ENCODE measurements around the gene KRT222. TPM values are rescaled to one million over a fixed set of nuclear protein-coding genes. Genes with fewer than 3 reads are reported as not detected.

KRT222 gene
- total RNA-seq (not detected), polyA plus RNA-seq (not detected)

- H3K4me3 Mint-ChIP-seq, result peak within 1 kb of the TSS in 1 of 8 donors; percentile 56
Observed at GRCh38 chr17:40664582-40665333, at the start of gene KRT222. KRT222 (minus strand) TSS chr17:40665177; CDS start chr17:40665099, 78 bp downstream.

GRCh38 chr17:40714473-40714872 lies 49.5 kb upstream of the KRT222 start:
- Mint-ChIP-seq H3K27ac (no peak overlapping the region), H3K27me3 (peaks cover 7 to 12% of the 10 kb centered on the region in 2 donors), H3K4me3 (no peak overlapping the region), H3K36me3 (no peaks in the 10 kb centered on the region), H3K9me3 (no peaks in the 10 kb centered on the region), H3K4me1 (no peaks in the 10 kb centered on the region)
- H3K4me1 ChIP-seq (ENCODE audit: insufficient read depth, low read length), result no peaks in the 10 kb centered on the region
- H3K9me3 ChIP-seq (ENCODE audit: control insufficient read depth in 1 of 2, low read length in 2 of 2), result no peaks in the 10 kb centered on the region
- ChIA-PET CTCF (ENCODE audit: partially characterized antibody) (no interaction called here), POLR2A (ENCODE audit: partially characterized antibody) (no interaction called here)
- intact Hi-C loops (cut with micrococcal nuclease), result no loop called here
- no peak for DNase-seq
- no peaks in the 10 kb centered on the region for H3K27me3 ChIP-seq (ENCODE audit: insufficient read depth, low read length)
- H3K36me3 ChIP-seq (ENCODE audit: insufficient read depth, low read length), result no peaks in the 10 kb centered on the region
- H3K27ac ChIP-seq (ENCODE audit: low read depth, low read length), result no peak overlapping the region
- H3K4me3 ChIP-seq (ENCODE audit: low read length in 2 of 2), result no peak overlapping the region

More at GRCh38 chr17:40664582-40665333, at the start of gene KRT222:
- Histone ChIP-seq H3K27ac (ENCODE audit: low read depth, low read length) (no peak within 1 kb of the TSS), H3K27me3 (ENCODE audit: insufficient read depth, low read length) (peaks cover 8% of the 10 kb centered on the region), H3K4me3 (ENCODE audit: low read length in 2 of 2) (no peak within 1 kb of the TSS), H3K9me3 (ENCODE audit: control insufficient read depth in 1 of 2, low read length in 2 of 2) (no peaks in the 10 kb centered on the region), H3K4me1 (ENCODE audit: insufficient read depth, low read length) (peaks cover 4% of the 10 kb centered on the region), H3K36me3 (ENCODE audit: insufficient read depth, low read length) (no peaks in the 10 kb centered on the region)
- ChIA-PET CTCF (ENCODE audit: partially characterized antibody) (no interaction called here), POLR2A (ENCODE audit: partially characterized antibody) (no interaction called here)
- H3K9me3 Mint-ChIP-seq, result no peaks in the 10 kb centered on the region
- H3K27ac Mint-ChIP-seq, result peak within 1 kb of the TSS in 1 of 7 donors; percentile 36
- H3K27me3 Mint-ChIP-seq, result peaks cover 9 to 23% of the 10 kb centered on the region in 2 donors
- no peak for DNase-seq
- intact Hi-C loops (cut with micrococcal nuclease), result no loop called here
- no peaks in the 10 kb centered on the region for H3K36me3 Mint-ChIP-seq
- H3K4me1 Mint-ChIP-seq, result peaks cover 0 to 5% (median 3%) of the 10 kb centered on the region in 4 donors

DNA sequence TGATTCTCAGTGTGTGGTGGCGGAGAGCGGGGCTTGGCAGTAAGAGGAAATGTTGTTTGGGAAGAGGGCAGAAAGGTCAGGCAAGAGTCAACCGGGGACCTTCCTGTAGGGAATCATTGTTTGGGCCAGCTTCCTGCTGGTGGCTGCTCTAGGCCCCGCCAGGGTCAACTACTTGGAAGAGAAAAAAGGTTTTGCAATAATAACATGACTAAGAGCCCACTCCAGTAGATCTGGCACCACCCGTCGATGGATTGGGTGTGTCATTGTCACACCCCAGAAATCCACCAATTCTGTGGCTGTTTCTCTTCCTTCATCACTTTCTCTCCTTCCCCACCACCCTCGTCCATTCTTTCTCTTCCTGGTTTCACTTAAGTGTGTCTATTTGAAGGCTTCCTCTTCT lies 42.8 kb upstream of the KRT222 start:
- H3K4me3 ChIP-seq (ENCODE audit: low read length in 2 of 2), result no peak overlapping the region
- intact Hi-C loops (cut with micrococcal nuclease), result no loop called here
- no peaks in the 10 kb centered on the region for H3K27me3 ChIP-seq (ENCODE audit: insufficient read depth, low read length)
- H3K4me1 ChIP-seq (ENCODE audit: insufficient read depth, low read length), result no peaks in the 10 kb centered on the region
- Mint-ChIP-seq H3K4me3 (no peak overlapping the region), H3K9me3 (no peaks in the 10 kb centered on the region), H3K36me3 (no peaks in the 10 kb centered on the region), H3K27ac (no peak overlapping the region), H3K27me3 (peaks cover 21 to 25% of the 10 kb centered on the region in 2 donors), H3K4me1 (no peaks in the 10 kb centered on the region)
- H3K36me3 ChIP-seq (ENCODE audit: insufficient read depth, low read length), result no peaks in the 10 kb centered on the region
- DNase-seq, result no peak
- H3K9me3 ChIP-seq (ENCODE audit: control insufficient read depth in 1 of 2, low read length in 2 of 2), result no peaks in the 10 kb centered on the region
- ChIA-PET POLR2A (ENCODE audit: partially characterized antibody) (no interaction called here), CTCF (ENCODE audit: partially characterized antibody) (no interaction called here)
- H3K27ac ChIP-seq (ENCODE audit: low read depth, low read length), result no peak overlapping the region

DNA sequence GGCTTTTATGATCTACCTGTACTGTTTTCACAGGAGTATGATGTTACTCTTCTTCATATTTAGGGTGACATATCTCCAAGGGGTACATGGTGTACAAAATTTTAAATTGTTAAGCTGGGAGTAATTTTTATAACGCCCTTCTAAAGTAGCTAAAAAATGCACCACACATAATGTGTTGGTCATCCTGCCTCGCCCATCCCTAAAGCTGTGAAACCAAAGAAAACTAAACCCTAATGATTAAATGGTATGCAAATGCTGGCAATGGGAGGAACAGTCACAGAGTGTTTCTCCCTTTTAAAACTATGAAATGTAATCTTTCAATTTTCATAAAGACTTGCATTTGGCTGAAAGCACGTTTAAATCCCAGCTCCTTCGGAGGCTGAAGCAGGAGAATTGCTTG lies 40.6 kb upstream of the KRT222 start:
- Mint-ChIP-seq H3K4me3 (no peak overlapping the region), H3K9me3 (no peaks in the 10 kb centered on the region), H3K27me3 (peaks cover 22 to 30% of the 10 kb centered on the region in 2 donors), H3K27ac (no peak overlapping the region), H3K4me1 (no peaks in the 10 kb centered on the region), H3K36me3 (no peaks in the 10 kb centered on the region)
- DNase-seq, result no peak
- no peak overlapping the region for H3K4me3 ChIP-seq (ENCODE audit: low read length in 2 of 2)
- no peaks in the 10 kb centered on the region for H3K27me3 ChIP-seq (ENCODE audit: insufficient read depth, low read length)
- POLR2A ChIA-PET (ENCODE audit: partially characterized antibody), result no interaction called here
- H3K27ac ChIP-seq (ENCODE audit: low read depth, low read length), result no peak overlapping the region
- CTCF ChIA-PET (ENCODE audit: partially characterized antibody), result interaction anchor here (0.7 kb wide), 1 partner anchor 855 kb away, joined by 3 read pairs; no protein-coding TSS in a partner anchor
- H3K36me3 ChIP-seq (ENCODE audit: insufficient read depth, low read length), result no peaks in the 10 kb centered on the region
- intact Hi-C loops (cut with micrococcal nuclease), result no loop called here
- no peaks in the 10 kb centered on the region for H3K9me3 ChIP-seq (ENCODE audit: control insufficient read depth in 1 of 2, low read length in 2 of 2)
- H3K4me1 ChIP-seq (ENCODE audit: insufficient read depth, low read length), result no peaks in the 10 kb centered on the region

DNA sequence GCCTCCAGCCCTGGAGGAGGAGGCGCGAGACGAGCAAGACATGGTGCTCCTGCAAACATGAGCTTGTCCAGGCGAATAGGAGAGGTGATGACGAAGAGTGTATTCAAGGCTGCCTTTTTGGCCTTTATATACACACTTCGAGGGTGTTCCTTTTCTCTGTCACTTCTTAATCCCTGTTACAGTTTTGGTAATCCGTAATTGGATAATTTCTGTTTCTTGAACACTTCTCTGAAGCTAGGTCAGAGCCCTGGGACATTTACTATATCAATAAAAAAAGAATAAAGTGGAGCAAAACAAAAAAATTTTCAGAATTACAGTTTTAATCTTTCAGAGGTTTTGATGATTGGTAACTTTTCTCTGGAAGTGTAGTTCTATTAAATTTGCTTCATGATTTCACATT lies 38.7 kb upstream of the KRT222 start, which contains the start of gene KRT24:
Gene KRT24 (minus strand): TSS at position 101 of the 400 bp plus-strand sequence. CDS start 59 bp downstream, at position 42.
- H3K4me3 ChIP-seq (ENCODE audit: low read length in 2 of 2), result no peak within 1 kb of the TSS
- H3K27me3 Mint-ChIP-seq, result peaks cover 26 to 32% of the 10 kb centered on the region in 2 donors
- no peak for DNase-seq
- ChIA-PET POLR2A (ENCODE audit: partially characterized antibody) (no interaction called here), CTCF (ENCODE audit: partially characterized antibody) (no interaction called here)
- intact Hi-C loops (cut with micrococcal nuclease), result no loop called here
- no peak within 1 kb of the TSS for H3K4me3 Mint-ChIP-seq
- H3K27ac ChIP-seq (ENCODE audit: low read depth, low read length), result no peak within 1 kb of the TSS
- H3K4me1 ChIP-seq (ENCODE audit: insufficient read depth, low read length), result no peaks in the 10 kb centered on the region
- no peaks in the 10 kb centered on the region for H3K4me1 Mint-ChIP-seq
- H3K36me3 Mint-ChIP-seq, result no peaks in the 10 kb centered on the region
- H3K36me3 ChIP-seq (ENCODE audit: insufficient read depth, low read length), result no peaks in the 10 kb centered on the region
- no peak within 1 kb of the TSS for H3K27ac Mint-ChIP-seq
- H3K9me3 ChIP-seq (ENCODE audit: control insufficient read depth in 1 of 2, low read length in 2 of 2), result no peaks in the 10 kb centered on the region
- H3K9me3 Mint-ChIP-seq, result no peaks in the 10 kb centered on the region
- no peaks in the 10 kb centered on the region for H3K27me3 ChIP-seq (ENCODE audit: insufficient read depth, low read length)

- H3K36me3 ChIP-seq (ENCODE audit: insufficient read depth, low read length), result no peaks in the 10 kb centered on the region
- Mint-ChIP-seq H3K4me3 (no peak overlapping the region), H3K4me1 (no peaks in the 10 kb centered on the region), H3K9me3 (no peaks in the 10 kb centered on the region), H3K36me3 (no peaks in the 10 kb centered on the region), H3K27me3 (peaks cover 19 to 20% of the 10 kb centered on the region in 2 donors), H3K27ac (no peak overlapping the region)
- CTCF ChIA-PET (ENCODE audit: partially characterized antibody), result no interaction called here
- POLR2A ChIA-PET (ENCODE audit: partially characterized antibody), result no interaction called here
- no peak for DNase-seq
- H3K9me3 ChIP-seq (ENCODE audit: control insufficient read depth in 1 of 2, low read length in 2 of 2), result no peaks in the 10 kb centered on the region
- H3K4me1 ChIP-seq (ENCODE audit: insufficient read depth, low read length), result no peaks in the 10 kb centered on the region
- H3K27me3 ChIP-seq (ENCODE audit: insufficient read depth, low read length), result no peaks in the 10 kb centered on the region
- no peak overlapping the region for H3K27ac ChIP-seq (ENCODE audit: low read depth, low read length)
- intact Hi-C loops (cut with micrococcal nuclease), result no loop called here
- H3K4me3 ChIP-seq (ENCODE audit: low read length in 2 of 2), result no peak overlapping the region
Observed at GRCh38 chr17:40702271-40702670, 37.3 kb upstream of the KRT222 start.

- no peaks in the 10 kb centered on the region for H3K36me3 Mint-ChIP-seq
- Histone ChIP-seq H3K36me3 (ENCODE audit: insufficient read depth, low read length) (no peaks in the 10 kb centered on the region), H3K9me3 (ENCODE audit: control insufficient read depth in 1 of 2, low read length in 2 of 2) (no peaks in the 10 kb centered on the region), H3K4me1 (ENCODE audit: insufficient read depth, low read length) (no peaks in the 10 kb centered on the region), H3K4me3 (ENCODE audit: low read length in 2 of 2) (no peak overlapping the region), H3K27me3 (ENCODE audit: insufficient read depth, low read length) (no peaks in the 10 kb centered on the region), H3K27ac (ENCODE audit: low read depth, low read length) (no peak overlapping the region)
- no peak overlapping the region for H3K27ac Mint-ChIP-seq
- no peaks in the 10 kb centered on the region for H3K9me3 Mint-ChIP-seq
- POLR2A ChIA-PET (ENCODE audit: partially characterized antibody), result no interaction called here
- CTCF ChIA-PET (ENCODE audit: partially characterized antibody), result no interaction called here
- H3K4me1 Mint-ChIP-seq, result peaks cover 0 to 8% (median 0%) of the 10 kb centered on the region in 4 donors
- H3K4me3 Mint-ChIP-seq, result no peak overlapping the region
- intact Hi-C loops (cut with micrococcal nuclease), result no loop called here
- no peak for DNase-seq
- H3K27me3 Mint-ChIP-seq, result peaks cover 12 to 25% of the 10 kb centered on the region in 2 donors
Observed at GRCh38 chr17:40699853-40700252, 34.9 kb upstream of the KRT222 start.

All from CD4-positive, alpha-beta memory T cell (primary cell).